Activated CD8-positive, alpha-beta memory T cell treated with anti-CD3 and anti-CD28 coated beads for 24 hours (primary cell): ENCODE measurements around the gene SNRPA.
A peak's percentile ranks its signal among the peaks of the same experiment; 100 is the strongest.
"Not testable (repeated sequence)": the region's sequence is repeated elsewhere in the genome, so short reads cannot be mapped to it uniquely, and the experiment has no call there.

Source experiments
- DNase-seq: peaks from one replicate; pipeline ENCODE4 v3.0.0-alpha.2; 2020

Gene SNRPA

GRCh38 chr19:40747536-40747935 lies 3.5 kb upstream of the SNRPA start:
- no peak for DNase-seq

GRCh38 chr19:40750058-40750873 lies 737 bp upstream of the SNRPA start, which contains the start of gene ACTMAP:
Gene ACTMAP (minus strand): TSS chr19:40750477. CDS start chr19:40749803, 674 bp downstream.
- DNase-seq, result peak; percentile 99

- DNase-seq, result peak; percentile 69
Observed at GRCh38 chr19:40752257-40752781, 1.3 kb downstream of the SNRPA start.

GRCh38 chr19:40754611-40755247 lies 3.7 kb downstream of the SNRPA start:
- peak; percentile 79 for DNase-seq

GRCh38 chr19:40755248-40755624 lies 4.2 kb downstream of the SNRPA start:
- no peak for DNase-seq

- DNase-seq, result no peak
Observed at GRCh38 chr19:40755791-40756190, 4.8 kb downstream of the SNRPA start.

- peak; percentile 75 for DNase-seq
Observed at GRCh38 chr19:40756502-40757110, 5.6 kb downstream of the SNRPA start.

- no peak for DNase-seq
Observed at GRCh38 chr19:40758491-40758890, 7.5 kb downstream of the SNRPA start.

- no peak for DNase-seq
Observed at GRCh38 chr19:40759352-40759751, 8.3 kb downstream of the SNRPA start.

GRCh38 chr19:40762754-40763470 lies 11.9 kb downstream of the SNRPA start:
- no peak for DNase-seq

- no peak for DNase-seq
Observed at GRCh38 chr19:40763526-40763925, 12.5 kb downstream of the SNRPA start.

- peak; percentile 71 for DNase-seq
Observed at GRCh38 chr19:40763963-40764362, 13.0 kb downstream of the SNRPA start.

- not testable (repeated sequence) for DNase-seq
Observed at GRCh38 chr19:40766385-40766784, 15.4 kb downstream of the SNRPA start.

GRCh38 chr19:40768869-40769268 lies 17.9 kb downstream of the SNRPA start:
- no peak for DNase-seq

- not testable (repeated sequence) for DNase-seq
Observed at GRCh38 chr19:40771101-40771862, 20.3 kb downstream of the SNRPA start.

- no peak for DNase-seq
Observed at GRCh38 chr19:40774916-40775631, 24.1 kb downstream of the SNRPA start, which contains the start of gene MIA. Gene MIA (plus strand): TSS chr19:40775521. CDS start chr19:40775543, 22 bp downstream.

- DNase-seq, result no peak
Observed at GRCh38 chr19:40775632-40776022, 24.6 kb downstream of the SNRPA start.

GRCh38 chr19:40776364-40776763 lies 25.4 kb downstream of the SNRPA start:
- DNase-seq, result no peak

- DNase-seq, result peak; percentile 92
Observed at GRCh38 chr19:40776932-40777644, 26.1 kb downstream of the SNRPA start.

- no peak for DNase-seq
Observed at GRCh38 chr19:40777645-40777936, 26.6 kb downstream of the SNRPA start.
